HCT116 (cell line): ENCODE results near the gene RPS6KA2.

Experiments
- CBX3 ChIP-seq: IDR thresholded peaks from 2 replicates; pipeline ENCODE4 v1.6.1; 2012; ENCODE audit warnings: low read depth
- ELF1 ChIP-seq: IDR thresholded peaks from 2 replicates; pipeline ENCODE4 v1.6.1; 2012; ENCODE audit warnings: low read depth, borderline replicate concordance
- EZH2 ChIP-seq: fragments of 200-600 bp; sonication (generic); IDR thresholded peaks from 2 replicates; pipeline ENCODE4 v1.6.1; 2017; ENCODE audit warnings: antibody characterized with exemption, mixed run types
- POLR2A ChIP-seq: IDR thresholded peaks from 2 replicates; pipeline ENCODE4 v1.7.0; 2011; ENCODE audit warnings: borderline replicate concordance; ENCODE audit not compliant: insufficient read depth, insufficient read length; ENCODE audit errors: extremely low read depth
- POLR2AphosphoS5 ChIP-seq: IDR thresholded peaks from 2 replicates; pipeline ENCODE4 v1.6.1; 2011; ENCODE audit warnings: mild to moderate bottlenecking, low read depth, low read length, moderate library complexity
- YY1 ChIP-seq: IDR thresholded peaks from 2 replicates; pipeline ENCODE4 v1.6.1; 2011; ENCODE audit warnings: low read length, low read depth, moderate library complexity, mild to moderate bottlenecking; ENCODE audit not compliant: insufficient replicate concordance; ENCODE audit errors: extremely low read depth
- TF ChIP-seq, protein P1 (sequence below), 3 experiments: fragments of 200-600 bp in 1 of 3; sonication (generic) in 1 of 3; IDR thresholded peaks in 2 of 3; conservative IDR thresholded peaks in 1 of 3; 2 replicates each; pipeline ENCODE4 v1.5.1; 2012 to 2017; ENCODE audit warnings: low read depth in 2 of 3, low read length in 2 of 3, antibody characterized with exemption in 1 of 3, borderline replicate concordance in 1 of 3, control low read depth in 1 of 3, mild to moderate bottlenecking in 1 of 3, mixed read lengths in 1 of 3, mixed run types in 1 of 3, moderate library complexity in 1 of 3; ENCODE audit not compliant: insufficient read depth in 1 of 3
- TF ChIP-seq, protein P2 (sequence below): IDR thresholded peaks from 2 replicates; pipeline ENCODE4 v1.6.1; 2012; ENCODE audit warnings: low read depth

DNA sequence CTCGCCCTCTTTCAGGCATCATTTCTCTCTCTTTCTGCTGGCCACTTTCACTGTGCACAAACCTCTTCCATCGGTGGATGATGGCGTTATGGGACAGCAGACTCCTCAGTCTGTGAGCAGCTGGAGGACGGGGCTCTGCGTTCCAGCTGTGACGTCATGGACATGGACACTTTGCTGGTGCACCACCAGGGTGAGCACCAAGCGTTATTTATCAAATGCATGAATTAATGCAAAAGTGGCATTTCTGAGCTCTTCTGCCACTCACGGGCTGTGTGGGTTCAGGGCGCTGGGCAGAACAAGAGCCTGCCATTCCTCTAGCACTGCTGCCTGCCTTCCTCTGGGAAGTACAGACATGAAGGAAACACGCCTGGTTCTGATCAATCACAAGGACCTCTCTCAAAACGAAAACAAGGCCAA lies 161.4 kb downstream of the RPS6KA2 start:
- TF ChIP-seq, protein P1, sequence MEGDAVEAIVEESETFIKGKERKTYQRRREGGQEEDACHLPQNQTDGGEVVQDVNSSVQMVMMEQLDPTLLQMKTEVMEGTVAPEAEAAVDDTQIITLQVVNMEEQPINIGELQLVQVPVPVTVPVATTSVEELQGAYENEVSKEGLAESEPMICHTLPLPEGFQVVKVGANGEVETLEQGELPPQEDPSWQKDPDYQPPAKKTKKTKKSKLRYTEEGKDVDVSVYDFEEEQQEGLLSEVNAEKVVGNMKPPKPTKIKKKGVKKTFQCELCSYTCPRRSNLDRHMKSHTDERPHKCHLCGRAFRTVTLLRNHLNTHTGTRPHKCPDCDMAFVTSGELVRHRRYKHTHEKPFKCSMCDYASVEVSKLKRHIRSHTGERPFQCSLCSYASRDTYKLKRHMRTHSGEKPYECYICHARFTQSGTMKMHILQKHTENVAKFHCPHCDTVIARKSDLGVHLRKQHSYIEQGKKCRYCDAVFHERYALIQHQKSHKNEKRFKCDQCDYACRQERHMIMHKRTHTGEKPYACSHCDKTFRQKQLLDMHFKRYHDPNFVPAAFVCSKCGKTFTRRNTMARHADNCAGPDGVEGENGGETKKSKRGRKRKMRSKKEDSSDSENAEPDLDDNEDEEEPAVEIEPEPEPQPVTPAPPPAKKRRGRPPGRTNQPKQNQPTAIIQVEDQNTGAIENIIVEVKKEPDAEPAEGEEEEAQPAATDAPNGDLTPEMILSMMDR (IDR thresholded peaks at IDR 0.05 in 2 of 3, conservative IDR thresholded peaks at IDR 0.05 in 1 of 3; ENCODE audit: borderline replicate concordance in 1 of 3, insufficient read depth in 1 of 3, low read depth in 2 of 3, low read length in 2 of 3) = peak in 2 of 3 experiments; percentile 21 to 41; a peak in 2 of 6 replicates
- TF ChIP-seq EZH2 = no peak
- no peak for TF ChIP-seq POLR2AphosphoS5
- no peak for TF ChIP-seq CBX3
- TF ChIP-seq POLR2A = no peak
- no peak for TF ChIP-seq YY1
- no peak for TF ChIP-seq ELF1
- TF ChIP-seq, protein P2, sequence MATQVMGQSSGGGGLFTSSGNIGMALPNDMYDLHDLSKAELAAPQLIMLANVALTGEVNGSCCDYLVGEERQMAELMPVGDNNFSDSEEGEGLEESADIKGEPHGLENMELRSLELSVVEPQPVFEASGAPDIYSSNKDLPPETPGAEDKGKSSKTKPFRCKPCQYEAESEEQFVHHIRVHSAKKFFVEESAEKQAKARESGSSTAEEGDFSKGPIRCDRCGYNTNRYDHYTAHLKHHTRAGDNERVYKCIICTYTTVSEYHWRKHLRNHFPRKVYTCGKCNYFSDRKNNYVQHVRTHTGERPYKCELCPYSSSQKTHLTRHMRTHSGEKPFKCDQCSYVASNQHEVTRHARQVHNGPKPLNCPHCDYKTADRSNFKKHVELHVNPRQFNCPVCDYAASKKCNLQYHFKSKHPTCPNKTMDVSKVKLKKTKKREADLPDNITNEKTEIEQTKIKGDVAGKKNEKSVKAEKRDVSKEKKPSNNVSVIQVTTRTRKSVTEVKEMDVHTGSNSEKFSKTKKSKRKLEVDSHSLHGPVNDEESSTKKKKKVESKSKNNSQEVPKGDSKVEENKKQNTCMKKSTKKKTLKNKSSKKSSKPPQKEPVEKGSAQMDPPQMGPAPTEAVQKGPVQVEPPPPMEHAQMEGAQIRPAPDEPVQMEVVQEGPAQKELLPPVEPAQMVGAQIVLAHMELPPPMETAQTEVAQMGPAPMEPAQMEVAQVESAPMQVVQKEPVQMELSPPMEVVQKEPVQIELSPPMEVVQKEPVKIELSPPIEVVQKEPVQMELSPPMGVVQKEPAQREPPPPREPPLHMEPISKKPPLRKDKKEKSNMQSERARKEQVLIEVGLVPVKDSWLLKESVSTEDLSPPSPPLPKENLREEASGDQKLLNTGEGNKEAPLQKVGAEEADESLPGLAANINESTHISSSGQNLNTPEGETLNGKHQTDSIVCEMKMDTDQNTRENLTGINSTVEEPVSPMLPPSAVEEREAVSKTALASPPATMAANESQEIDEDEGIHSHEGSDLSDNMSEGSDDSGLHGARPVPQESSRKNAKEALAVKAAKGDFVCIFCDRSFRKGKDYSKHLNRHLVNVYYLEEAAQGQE = no peak
